Ramos (cell line): ENCODE results near the gene MND1.

Experiments used
- in situ Hi-C: fragments of 300-500 bp; cut with MboI; formaldehyde crosslinking; loops from one replicate; pipeline ENCODE4 v1.14.3; 2022; ENCODE audit warnings: low sequenced_read_pairs; ENCODE audit not compliant: unreplicated experiment

MND1 gene, protein sequence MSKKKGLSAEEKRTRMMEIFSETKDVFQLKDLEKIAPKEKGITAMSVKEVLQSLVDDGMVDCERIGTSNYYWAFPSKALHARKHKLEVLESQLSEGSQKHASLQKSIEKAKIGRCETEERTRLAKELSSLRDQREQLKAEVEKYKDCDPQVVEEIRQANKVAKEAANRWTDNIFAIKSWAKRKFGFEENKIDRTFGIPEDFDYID

DNA sequence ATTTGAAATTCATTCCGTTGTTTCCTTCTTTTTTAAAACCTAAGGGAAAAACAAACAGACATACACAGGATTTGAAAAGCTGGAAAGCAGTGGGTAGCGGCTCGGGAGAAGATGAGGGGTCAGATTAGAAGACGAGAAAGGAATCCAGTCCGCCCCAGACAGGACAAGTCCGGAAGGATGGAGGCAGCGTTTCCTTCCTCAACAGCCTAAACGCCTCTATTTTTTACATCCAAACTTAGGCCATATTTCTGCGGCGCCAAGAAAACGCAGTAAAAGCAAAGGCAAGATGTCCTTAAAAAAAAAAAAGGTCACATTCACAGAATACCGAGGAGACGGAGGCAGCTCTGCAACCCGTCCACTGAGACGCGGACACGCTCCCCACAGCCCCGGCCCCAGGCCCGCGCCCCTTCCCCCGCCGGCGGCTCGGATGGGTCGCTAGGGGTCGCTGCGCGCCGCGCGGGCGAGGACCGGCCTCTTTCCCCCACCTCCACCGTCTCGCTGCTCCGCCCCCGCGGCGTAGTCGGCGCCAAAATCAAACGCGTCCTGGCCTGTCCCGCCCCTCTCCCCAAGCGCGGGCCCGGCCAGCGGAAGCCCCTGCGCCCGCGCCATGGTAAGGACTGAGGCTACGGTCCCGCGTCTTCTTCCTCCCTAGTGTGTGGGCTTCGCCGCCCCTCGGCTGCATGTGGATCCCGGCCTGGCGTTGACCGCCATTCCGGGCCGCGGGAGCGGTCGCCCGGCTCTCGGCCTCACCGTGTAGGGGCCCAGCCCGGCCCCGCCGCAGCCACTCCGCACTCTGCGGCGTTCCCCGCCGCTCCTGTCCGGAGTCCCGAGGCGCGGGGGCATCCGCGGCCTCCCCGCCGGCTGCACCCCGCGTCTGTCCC lies at the start of gene MND1:
TSS of gene MND1 (plus strand) at position 558 of the 881 bp plus-strand sequence. CDS start at position 608, 50 bp downstream.
- in situ Hi-C loops = loop anchor here (5.0 to 25.0 kb wide), 2 partner anchors 88 to 682 kb away; no protein-coding TSS in a partner anchor

DNA sequence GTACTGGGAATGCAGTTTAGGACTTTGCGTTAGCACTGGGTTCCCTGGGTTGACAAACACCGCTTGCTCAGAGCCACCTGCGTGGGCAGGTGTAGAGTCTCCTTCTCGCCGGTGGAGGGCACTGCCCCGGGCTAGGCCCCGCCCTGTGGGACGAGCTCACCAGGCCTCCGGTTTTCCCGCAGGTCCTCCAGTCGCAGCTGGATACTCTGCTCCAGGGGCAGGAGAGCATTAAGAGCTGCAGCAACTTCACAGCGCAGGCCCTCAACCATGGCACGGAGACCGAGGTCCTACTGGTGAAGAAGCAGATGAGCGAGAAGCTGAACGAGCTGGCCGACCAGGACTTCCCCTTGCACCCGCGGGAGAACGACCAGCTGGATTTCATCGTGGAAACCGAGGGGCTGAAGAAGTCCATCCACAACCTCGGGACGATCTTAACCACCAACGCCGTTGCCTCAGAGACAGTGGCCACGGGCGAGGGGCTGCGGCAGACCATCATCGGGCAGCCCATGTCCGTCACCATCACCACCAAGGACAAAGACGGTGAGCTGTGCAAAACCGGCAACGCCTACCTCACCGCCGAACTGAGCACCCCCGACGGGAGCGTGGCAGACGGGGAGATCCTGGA lies 49.2 kb upstream of the MND1 start:
- in situ Hi-C loops = no loop called here

DNA sequence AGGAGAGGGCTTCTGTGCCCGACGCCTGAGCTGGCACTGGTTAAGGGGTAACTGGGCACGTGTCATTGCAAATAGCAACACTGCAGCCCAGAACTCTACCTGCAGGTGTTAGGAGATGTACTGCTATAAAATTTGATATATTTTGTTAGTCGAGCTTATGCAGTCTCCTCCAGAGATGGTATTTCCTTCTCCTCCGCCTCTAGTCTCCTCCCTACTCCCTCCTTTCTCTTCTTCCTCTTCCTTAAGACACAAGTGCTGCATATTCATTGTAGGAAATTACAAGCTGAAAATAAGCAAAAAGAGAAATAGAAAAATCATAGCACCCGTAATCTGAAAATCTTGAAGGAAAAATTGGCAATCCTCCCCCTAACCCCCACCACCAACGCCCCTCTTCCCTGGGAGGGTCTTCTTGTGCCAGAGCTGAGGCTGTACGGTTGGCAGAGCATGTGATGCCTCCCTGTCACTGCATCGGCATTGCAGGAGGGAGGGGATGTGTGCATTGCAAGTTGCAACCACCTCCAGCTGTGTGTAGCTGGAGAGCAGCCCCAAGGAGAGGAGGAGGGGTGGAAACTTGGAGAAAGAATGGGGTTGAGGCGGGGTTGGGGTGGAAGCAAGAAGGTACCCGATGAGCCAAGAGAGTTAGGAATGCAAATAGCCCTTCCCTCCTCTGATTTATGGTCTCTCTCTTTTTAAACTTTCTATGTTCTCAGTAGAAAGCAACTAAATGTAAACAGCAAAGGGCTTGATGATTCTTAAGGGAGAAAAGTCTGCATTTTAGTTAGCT lies 48.3 kb upstream of the MND1 start:
- in situ Hi-C loops = no loop called here

DNA sequence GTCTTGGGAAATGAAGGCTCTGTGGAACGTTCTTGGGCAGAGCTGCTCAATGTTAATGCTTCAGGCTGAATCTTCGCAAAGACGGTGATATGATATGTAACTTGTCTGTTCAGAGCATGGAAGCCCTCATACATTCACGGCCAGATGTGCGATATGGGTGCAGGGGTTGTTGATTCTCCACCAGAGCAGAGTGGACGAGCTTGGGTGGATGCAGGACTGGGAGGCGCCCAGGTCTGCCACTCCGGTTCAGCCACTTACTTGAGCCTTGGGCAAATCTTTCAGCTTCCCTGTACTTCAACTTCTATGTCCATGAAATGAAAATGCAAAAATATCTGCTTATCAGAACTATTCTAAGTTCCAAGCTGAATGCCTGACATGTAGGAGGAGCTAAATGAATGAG lies 47.4 kb upstream of the MND1 start:
- in situ Hi-C loops = no loop called here

DNA sequence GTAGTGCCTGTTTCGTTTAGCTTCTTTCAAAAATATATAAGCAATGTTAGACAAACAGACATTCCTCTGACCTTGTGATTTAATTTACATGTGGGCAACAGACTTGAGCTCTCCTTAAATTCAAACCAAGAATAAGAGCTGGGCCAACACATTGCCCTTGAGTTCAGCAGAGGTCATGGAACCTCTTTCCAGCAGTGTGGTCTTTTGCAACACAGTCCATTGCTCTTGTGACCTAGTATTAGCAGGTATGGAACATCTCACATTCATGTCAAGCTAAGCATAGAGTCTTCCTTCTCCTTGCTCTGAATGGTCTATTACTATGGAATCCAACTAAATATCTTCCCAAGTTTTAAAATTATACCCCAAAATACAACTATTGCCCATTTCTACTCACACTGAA lies 33.7 kb upstream of the MND1 start:
- in situ Hi-C loops = no loop called here

DNA sequence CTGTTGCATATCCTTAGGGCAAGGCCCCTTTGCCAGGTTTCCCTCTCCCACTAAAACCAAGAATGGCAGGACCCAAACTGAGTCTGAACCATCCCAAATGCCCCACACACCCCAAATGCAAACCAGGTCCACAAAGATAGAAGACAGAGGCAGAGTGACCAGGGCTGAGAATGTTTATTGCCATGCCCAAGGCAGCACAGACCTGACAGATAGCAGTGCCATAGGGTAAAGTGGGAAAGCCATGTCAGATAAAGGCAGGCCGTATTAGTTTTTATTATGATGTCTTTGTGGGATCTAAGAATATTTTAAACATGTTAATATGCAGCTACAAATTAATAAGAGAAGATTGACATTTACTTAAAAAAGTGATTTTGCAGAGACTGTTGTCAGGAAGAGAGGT lies 29.6 kb upstream of the MND1 start:
- in situ Hi-C loops = no loop called here

DNA sequence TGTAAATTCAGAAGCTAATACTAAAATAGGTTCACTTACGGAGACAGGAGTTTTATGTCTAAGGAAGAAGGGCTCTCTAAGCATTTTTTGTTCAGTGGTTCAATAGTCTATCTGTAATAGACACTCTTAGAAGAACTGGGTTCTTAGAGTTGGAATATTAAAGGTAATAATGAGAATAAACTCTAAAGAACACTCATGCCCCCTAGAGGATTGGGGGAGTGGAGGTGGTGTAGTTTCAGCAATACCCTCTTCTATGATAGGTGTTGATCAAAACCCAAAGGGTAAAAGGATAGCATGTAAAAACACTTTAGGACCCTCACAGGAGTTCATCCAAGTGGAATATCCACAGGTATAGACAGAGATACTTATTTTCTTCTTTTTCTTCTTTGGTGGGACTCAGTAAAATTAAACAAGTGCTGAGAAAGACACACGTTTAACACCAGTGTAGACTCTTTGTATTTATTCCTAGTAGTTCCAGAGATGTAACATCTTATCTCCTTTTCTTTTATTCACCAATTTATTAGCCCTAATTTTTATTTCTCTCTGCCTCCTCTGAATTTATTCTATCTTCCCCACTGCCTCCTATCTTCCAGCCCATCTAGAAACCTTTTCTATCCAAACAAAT lies 25.7 kb upstream of the MND1 start:
- in situ Hi-C loops = no loop called here

DNA sequence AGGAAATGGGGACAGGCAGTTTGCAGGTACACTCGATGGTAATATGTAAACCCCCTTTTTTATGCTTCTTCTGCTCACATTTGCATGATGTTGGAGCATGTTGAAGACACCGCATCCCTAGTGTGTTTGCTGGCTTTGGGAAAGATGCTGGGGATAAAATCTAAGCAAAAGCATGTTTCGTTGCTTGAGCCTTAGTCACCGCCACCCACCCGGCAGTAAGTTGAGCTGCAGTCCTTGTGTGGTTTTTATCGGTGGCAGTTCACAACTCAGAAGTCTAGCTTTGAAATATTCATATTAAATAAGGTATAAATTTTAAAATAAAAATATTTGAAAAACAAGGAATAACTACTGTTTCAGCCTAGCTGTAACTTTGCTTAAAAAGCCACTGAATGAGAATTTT lies 21.7 kb upstream of the MND1 start:
- in situ Hi-C loops = no loop called here

DNA sequence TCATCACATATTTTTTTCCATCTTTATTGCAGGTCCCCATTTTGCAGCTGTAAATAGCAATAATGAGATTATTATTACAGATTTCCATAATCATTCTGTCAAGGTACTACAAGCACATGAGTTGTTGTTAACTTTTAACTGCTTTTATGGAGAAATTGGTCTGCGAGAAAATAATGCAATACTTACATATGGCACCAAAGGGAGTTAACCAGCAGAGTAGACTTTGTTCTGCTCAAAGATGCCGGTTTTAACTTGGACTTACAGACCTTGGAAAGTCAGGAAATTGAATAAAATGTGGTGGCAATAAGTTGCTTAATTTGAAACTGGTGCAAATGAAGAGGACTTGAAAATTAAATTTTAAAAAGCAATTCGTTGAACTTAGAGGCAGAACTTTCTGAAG lies 20.4 kb upstream of the MND1 start:
- in situ Hi-C loops = no loop called here

DNA sequence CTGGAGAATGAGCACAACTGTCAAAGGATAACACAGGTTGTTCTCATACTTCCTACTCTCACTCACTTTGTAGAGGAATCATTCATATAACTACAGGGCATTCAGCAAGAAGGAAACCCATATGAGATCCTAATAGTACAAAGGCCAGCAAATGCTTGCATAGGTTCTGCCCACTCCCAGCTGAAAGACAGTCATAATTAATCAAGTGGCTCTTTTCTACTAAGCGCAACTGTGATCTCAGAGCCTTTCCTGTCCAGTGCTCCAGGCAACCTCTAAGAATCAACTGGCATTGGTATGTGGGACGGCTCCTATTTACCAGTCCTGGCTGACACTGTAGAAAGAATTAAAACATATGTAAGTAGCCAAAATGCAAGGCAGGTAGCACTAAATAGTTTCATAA lies 18.9 kb upstream of the MND1 start:
- in situ Hi-C loops = loop anchor here (25.0 kb wide), 1 partner anchor 663 kb away; no protein-coding TSS in a partner anchor

DNA sequence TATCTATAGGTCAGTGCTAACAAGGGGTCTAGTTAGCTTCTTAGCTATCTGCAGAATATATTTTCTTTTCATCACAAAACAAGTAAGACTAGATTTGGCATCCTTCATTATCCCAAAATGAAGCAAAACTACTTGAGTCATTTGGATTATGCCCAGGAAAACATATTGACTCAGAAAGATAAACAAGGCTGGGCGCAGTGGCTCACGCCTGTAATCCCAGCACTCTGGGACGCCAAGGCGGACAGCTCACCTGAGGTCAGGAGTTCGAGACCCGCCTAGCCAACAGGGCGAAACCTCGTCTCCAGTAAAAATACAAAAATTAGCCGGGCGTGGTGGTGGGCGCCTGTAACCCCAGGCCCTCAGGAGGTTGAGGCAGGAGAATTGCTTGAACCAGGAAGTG lies 18.0 kb upstream of the MND1 start:
- in situ Hi-C loops = loop anchor here (25.0 kb wide), 1 partner anchor 664 kb away; no protein-coding TSS in a partner anchor

DNA sequence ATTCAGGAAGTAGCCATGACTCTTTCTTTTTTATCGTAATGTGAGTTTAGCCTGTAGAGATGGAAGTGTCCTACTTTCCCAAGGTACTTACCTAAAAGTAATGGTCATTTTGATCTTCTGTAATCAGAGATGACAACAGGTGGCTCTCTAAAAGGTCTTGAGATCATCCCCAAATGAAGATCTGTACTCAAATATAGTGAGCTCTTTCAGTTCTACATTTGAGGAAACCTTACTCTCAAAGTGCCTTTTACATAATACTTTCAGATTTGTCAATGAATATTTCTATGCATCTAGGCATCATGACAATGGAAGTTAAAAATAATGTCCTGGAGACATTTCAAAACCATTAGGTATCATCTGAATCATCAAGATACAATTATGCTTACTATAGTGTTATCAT lies 17.2 kb upstream of the MND1 start:
- in situ Hi-C loops = loop anchor here (25.0 kb wide), 1 partner anchor 665 kb away; no protein-coding TSS in a partner anchor

DNA sequence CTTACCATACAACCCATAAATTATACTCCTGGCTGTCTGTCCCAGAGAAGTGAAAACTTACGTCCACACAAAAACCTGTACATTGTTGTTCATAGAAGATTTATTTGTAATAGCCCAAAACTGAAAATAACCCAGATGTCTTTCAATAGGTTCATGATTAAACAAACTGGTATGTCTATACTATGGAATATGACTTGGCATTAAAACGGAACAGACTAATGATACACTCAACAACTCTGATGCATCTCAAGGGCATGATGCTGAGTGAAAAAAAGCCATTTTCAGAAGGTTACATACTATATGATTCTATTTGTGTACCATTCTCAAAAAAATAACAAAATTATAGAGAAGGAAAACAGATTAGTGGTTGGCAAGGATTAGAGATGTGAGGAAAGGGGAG lies 11.6 kb upstream of the MND1 start:
- in situ Hi-C loops = loop anchor here (25.0 kb wide), 1 partner anchor 671 kb away; no protein-coding TSS in a partner anchor

DNA sequence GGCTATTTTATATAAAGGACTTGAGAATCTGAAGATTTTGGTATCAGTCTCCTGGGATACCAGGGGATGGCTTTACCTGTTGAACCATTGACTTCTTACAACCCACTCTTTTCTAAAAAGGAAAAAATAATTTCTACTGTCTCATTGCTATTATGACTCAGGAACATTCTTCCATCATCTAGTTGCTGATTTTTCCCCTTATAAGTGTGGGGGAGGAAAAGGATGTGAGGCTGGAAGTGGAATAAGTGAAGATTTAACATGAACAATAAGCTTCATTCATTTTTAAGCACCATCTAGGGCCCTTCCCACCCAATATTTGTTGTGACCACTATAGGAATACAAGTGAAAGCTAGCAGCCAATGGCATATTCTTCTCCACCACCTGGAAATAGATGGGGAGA lies 10.6 kb upstream of the MND1 start:
- in situ Hi-C loops = loop anchor here (25.0 kb wide), 1 partner anchor 672 kb away; no protein-coding TSS in a partner anchor

DNA sequence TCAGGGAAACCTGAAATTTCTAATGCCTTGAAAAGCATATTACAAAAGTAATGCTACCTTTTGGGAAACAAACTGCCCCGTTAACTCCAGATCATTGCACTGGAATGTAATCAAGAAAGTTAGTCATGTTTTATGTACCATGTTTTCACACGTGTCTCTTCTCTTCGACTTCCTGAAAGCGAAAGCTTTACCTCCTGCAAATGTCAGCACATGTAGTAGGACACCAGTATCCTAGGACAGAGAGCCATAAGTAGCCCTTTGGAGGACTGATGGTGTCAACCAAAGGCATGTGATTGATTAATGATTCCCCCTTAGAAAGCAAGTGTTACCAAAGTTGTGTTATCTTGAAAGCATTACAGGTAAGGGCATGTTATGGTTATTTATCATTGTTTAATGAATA lies 8.8 kb upstream of the MND1 start:
- in situ Hi-C loops = loop anchor here (25.0 kb wide), 1 partner anchor 673 kb away; no protein-coding TSS in a partner anchor

DNA sequence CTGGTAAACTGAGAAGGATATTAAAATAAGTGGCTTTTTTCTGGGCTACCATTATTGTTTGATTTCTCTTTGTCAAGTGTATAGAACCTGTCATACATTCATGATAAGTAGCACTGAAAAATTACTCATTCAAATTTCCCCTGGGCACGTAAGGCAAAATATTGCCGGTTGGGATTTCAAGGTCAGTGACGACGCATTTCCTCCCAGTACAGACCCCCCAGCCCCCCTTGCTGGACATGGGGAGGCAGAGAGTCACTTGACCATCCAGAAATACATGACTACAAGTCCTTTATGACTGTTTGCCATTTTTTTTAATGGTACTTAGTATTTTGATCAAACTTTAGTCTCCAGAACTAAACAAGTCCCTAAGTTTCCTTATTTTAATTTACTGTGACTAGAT lies 6.8 kb upstream of the MND1 start:
- in situ Hi-C loops = loop anchor here (25.0 kb wide), 1 partner anchor 675 kb away; no protein-coding TSS in a partner anchor

DNA sequence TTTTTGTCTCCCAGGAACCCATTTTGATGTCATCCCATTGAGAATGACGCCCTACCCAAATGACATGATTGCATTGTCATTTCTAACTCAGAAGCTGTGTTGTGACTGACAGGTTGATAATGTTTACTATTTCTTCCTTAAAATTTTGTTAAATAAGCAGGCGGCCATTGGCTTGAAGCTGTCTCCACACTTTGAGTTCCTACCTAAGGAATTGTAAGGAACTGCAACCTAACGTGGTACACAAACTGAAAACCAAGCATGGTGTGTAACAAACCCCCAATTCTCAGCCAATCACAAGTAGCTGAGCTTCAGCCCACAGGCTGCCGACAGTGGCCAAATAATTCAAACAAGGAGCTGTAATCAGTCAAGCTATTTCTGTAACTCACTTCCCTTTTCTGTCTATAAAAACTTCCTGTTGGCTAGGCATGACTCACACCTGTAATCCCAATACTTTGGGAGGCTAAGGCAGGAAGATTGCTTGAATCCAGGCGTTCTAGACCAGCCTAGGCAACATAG lies 2.9 kb upstream of the MND1 start:
- in situ Hi-C loops = loop anchor here (25.0 kb wide), 1 partner anchor 679 kb away; no protein-coding TSS in a partner anchor

DNA sequence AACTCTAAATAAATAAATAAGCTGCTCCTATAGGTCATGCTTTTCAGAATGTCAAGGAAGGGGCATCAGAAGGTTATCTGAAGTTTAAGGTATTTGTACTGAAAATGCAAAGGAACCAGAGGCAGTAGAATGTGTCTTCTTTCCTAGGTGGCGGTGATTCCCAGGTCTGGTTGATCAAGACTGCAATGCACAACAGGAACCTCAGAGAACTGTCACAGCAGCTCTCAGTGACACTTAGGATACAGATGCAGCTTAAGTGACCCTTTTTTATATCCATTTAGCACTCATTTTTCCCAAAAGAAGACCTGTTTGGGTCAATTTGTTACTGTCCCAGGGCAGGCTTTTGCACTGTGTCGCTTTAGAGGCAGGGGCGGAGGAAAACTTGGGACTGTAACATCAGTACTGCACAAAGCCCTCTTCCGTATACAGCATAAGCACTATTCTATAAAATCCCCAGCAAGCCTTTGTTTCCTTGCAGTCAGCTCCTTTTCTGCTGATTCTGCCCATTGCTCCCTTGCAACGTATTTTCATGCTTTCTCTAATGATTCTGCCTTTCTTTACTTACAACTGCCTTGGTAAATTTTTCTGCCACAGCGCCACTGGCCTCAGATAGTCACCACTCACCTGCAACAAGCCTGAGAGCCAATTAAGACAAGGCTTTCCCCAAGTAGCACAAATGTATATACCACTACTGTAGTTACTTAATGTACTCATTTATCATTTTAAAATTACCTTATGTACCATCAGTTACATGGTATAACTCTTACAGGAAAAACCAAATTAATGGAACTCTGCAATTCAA lies 1.5 kb upstream of the MND1 start:
- in situ Hi-C loops = loop anchor here (25.0 kb wide), 1 partner anchor 681 kb away; no protein-coding TSS in a partner anchor
